Measurements from ENCODE around the gene CUL2.
"Not testable (repeated sequence)": the region's sequence is repeated elsewhere in the genome, so short reads cannot be mapped to it uniquely, and the experiment has no call there.

CUL2 gene

DNA sequence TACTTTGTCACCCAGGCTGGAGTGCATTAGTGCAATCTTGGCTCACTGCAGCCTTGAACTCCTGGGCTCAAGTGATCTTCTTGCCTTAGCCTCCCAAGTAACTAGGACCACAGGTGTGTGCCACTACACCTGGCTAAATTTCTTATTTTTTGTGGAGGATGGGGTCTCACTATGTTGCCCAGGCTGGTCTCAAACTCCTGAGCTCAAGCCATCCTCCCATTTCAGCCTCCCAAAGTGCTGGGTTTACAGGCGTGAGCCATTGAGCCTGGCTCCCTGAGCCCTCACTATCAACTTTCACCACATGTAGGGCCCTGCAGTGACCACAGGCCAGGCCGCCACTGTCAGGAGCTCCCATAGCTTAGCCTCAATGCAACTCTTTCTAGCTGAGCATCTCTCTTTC, 110.2 kb downstream of the CUL2 start:
- no peak for DNase-seq (ENCODE audit: low read depth)

DNA sequence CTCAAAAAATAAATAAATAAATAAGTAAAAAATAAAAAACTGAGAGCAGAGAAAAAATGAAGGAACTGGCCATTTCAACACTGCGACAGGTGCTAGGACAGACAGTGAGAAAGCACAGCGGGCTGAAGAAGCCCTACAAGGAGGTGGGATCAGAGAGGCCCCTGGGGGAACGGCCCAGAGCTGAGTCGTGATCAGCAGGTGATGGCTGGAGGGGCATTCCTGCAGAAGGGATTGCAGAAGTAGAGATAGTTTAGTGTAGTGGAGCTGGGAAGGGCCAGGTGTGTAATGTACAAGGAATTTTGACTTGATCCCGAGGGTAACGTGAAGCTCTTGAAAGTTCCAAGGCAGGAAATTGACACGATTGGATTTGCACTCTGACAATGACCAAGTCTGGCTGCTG, 112.1 kb downstream of the CUL2 start:
- DNase-seq (ENCODE audit: low read depth): no peak

DNA sequence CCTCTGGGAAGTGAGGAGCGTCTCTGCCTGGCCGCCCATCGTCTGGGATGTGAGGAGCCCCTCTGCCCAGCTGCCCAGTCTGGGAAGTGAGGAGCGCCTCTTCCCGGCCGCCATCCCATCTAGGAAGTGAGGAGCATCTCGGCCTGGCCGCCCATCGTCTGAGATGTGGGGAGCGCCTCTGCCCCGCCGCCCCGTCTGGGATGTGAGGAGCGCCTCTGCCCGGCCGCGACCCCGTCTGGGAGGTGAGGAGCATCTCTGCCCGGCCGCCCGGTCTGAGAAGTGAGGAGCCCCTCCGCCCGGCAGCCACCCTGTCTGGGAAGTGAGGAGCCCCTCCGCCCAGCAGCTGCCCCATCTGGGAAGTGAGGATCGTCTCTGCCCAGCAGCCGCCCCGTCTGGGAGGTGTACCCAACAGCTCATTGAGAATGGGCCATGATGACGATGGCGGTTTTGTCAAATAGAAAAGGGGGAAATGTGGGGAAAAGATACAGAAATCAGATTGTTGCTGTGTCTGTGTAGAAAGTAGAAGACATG, 113.7 kb downstream of the CUL2 start:
- not testable (repeated sequence) for DNase-seq (ENCODE audit: low read depth)

DNA sequence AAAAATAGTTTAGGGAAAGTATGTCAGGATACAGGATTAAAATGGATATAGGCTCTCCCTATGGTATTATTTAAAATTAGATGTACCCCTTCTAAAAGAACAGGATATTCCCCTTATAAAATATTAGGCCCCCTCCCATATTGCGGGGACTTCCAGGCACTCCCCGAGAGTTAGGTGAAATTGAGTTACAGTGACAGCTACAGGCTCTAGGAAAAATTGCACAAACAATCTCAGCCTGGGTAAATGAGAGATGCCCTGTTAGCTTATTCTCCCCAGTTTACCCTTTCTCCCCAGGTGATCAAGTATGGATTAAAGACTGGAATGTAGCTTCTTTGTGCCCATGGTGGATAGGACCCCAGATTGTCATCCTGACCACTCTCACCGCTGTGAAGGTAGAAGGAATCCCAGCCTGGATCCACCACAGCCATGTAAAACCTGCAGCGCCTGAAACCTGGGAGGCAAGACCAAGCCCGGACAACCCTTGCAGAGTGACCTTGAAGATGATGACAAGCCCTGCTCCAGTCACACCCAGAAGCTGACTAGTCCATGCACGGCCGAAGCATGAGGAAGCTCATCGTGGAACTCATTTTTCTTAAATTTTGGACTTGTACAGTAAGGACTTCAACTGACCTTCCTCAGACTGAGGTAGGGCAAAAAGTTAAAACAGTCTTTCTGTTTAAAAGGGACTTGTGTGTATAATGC, 115.6 kb downstream of the CUL2 start:
- not testable (repeated sequence) for DNase-seq (ENCODE audit: low read depth)

DNA sequence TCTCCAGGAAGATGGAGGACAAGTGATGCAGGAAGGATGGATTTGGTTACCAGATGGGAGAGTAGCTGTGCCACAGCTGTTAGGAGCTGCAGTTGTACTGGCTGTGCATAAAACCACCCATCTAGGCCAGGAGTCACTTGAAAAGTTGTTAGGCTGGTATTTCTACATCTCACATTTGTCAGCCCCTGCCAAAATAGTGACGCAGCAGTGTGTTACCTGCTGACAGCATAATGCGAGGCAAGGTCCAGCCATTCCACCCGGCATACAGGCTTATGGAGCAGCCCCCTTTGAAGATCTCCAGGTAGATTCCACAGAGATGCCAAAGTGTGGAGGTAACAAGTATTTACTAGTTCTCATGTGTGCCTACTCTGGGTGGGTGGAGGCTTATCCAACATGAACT, 116.4 kb downstream of the CUL2 start:
- not testable (repeated sequence) for DNase-seq (ENCODE audit: low read depth)

DNA sequence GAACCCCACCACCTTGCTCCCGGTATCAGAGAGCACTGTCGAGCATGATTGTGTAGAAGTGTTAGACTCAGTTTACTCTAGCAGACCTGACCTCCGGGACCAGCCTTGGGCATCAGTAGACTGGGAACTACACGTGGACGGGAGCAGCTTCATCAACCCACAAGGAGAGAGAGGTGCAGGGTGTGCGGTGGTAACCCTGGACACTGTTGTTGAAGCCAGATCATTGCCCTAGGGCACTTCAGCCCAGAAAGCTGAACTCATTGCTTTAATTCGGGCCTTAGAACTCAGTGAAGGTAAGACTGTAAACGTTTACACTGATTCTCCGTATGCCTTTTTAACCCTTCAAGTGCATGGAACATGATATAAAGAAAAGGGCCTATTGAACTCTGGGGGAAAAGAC, 117.0 kb downstream of the CUL2 start:
- not testable (repeated sequence) for DNase-seq (ENCODE audit: low read depth)

DNA sequence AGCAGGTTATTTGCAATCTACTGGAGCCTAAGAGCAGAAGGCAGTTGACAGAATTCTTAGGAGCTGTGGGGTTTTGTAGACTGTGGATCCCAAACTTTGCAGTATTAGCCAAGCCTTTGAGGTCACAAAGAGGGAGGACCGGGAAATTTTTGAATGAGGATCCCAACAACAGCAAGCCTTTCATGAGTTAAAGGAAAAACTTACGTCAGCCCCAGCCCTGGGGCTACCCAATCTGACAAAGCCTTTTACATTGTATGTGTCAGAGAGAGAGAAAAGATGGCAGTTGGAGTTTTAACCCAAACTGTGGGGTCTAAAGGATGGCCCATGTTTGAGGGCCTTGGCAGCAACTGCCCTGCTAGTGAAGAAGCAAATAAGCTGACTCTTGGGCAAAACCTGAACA, 117.5 kb downstream of the CUL2 start:
- not testable (repeated sequence) for DNase-seq (ENCODE audit: low read depth)

DNA sequence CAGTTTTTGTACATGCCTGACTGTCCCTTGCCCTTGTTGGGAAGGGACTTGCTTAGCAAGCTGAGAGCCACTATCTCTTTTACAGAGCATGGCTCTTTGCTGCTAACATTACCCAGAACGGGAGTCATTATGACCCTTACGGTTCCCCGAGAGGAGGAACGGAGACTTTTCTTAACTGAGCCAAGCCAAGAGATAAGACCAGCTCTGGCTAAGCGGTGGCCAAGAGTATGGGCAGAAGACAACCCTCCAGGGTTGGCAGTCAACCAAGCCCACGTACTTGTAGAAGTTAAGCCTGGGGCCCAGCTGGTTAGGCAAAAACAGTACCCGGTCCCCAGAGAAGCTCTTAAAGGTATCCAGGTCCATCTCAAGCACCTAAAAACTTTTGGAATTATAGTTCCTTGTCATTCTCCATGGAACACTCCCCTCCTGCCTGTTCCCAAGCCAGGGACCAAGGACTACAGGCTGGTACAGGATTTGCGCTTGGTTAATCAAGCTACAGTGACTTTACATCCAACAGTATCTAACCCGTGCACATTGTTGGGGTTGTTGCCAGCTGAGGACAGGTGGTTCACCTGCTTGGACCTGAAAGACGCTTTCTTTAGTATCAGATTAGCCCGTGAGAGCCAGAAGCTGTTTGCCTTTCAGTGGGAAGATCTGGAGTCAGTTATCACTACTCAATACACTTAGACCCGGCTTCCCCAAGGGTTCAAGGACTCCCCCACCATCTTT, 118.4 kb downstream of the CUL2 start:
- DNase-seq (ENCODE audit: low read depth): not testable (repeated sequence)

DNA sequence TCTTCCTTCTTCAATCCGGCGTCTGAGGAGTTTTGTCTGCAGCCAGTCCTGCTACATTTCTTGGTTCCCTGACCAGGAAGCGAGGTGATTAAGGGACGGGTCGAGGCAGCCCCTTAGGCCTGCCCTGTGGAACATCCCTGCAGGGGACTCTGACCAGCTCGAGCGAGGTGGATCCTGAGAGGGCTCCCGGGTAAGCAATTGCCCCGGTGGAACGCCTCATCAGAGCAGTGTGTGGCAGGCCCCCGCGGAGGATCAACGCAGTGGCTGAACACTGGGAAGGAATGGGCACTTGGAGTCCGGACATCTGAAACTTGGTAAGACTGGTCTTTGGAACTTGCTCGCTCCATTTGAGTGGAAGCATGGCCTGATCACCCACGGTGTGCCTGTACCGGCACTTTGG, 121.0 kb downstream of the CUL2 start:
- DNase-seq (ENCODE audit: low read depth): no peak

DNA sequence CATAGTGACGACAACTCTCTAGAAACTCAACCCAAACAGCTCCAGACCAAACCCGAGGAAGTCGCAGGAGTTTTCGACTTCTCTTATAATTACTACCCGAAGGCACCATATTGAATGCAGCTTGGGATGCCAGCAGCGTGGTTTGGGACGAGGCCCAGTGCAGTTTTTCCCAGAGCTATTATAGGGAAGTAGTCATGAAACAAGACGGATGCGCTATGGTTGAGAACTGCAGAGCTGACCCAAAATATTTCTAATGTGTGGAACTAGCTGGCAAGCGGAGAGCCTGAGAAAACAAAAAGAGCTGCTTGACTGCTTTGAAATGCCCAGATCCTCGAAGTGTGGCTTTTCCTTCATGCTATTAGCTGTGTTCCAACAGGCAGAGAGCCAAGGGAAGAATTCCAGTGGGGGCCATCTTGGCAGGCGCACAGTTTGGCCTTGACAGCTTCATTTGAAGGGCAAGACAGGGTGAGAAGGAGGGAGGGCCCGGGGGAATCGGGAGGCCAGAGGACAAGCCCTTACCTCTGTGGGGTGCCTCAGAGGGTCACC, 122.7 kb downstream of the CUL2 start:
- DNase-seq (ENCODE audit: low read depth): no peak

DNA sequence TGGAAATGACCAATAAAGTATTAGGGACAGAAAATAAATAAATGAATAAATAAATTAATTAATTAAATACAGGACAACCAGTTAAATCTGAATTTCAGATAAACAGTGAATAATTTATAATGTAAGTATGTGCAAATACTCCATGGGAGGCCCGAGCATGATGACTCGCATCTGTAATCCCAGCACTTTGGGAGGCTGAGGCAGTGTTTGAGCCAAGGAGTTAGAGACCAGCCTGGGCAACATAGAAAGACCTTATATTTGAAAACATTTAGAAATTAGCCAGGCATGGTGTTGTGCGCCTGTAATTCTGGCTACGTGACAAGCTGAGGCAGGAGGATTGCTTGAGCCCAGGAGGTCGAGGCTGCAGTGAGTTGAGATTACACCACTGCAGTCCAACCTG, 123.7 kb downstream of the CUL2 start:
- no peak for DNase-seq (ENCODE audit: low read depth)

DNA sequence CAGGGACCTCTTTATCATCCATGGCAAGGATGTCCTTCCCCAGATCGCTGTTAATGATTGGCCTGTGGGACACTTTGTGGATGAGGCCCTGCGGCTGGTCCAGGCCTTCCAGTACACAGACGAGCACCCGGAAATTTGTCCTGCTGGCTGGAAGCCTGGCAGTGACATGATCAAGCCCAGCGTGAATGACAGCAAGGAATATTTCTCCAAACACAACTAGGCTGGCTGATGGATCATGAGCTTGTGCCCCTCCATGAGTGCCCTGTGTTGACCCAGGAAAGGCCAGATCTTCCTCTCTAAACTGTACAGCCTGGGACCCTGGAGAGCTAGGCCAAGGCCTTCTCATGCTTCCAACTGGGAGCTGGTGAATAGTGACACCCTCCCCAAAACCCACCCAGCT, 124.1 kb downstream of the CUL2 start:
- DNase-seq (ENCODE audit: low read depth): no peak

DNA sequence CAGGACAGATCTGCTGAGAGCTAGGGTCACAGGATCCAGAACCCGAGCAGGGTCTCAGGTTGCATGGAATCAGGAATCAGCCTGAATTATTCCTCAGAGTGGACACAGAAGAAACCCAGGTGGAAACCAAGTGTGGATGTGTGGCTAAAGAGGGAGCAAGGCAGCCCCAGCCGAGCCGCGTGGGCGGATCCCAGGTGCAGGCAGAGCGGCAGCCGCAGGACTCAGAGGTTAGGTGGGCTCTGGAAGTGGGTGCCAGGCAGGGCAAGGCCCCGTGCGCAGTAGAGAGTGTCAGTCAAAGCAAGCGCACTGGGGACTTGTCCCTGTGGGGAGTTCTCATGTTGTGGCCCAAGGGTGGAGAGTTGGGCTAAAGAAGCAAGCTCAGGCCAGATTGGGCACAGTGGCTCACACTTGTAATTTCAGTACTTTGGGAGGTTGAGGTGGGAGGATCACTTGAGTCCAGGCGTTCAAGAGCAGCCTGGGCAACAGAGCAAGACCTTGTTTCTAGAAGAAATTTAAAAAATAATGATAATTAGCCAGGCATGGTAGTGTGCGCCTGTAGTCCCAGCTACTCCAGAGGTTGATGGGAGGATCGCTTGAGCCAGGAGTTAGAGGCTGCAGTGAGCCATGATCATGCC, 125.9 kb downstream of the CUL2 start:
- no peak for DNase-seq (ENCODE audit: low read depth)

DNA sequence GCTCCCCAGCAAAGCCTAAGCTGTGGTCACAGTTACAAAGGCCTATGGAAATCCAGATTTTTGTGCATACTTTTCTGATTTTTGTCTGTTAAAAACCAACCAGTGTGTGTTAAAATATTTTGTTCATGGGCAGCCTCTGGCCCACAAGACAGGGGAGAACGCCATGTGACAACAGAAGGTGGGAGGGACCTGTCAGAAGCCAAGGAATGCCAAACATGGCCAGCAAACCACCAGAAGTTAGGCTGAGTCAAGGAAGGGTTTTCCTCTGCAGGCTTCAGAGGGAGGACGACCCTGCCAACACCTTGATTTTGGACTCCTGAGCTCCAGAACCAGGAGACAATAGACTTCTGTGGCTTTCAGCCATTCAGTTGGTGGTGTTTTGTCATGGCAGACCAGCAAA, 127.3 kb downstream of the CUL2 start:
- DNase-seq (ENCODE audit: low read depth): no peak

DNA sequence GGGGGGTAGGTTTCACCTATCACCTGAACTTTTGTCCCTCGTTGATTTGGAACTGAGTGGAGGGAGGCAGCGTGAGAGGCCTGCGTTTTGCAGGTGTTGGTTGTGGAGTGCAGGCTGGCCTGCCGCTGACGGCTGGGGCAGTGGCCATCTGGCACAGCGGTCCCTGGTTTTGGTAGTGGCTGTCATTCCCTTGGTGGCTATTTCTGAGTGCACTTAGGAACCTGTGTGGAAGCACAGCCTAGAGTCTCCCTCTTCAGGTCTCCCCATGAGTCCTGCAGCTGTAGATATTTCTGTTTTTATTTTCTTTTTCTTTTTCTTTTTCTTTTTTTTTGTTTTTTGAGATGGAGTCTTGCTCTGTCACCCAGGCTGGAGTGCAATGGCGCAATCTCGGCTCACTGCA, 129.2 kb downstream of the CUL2 start:
- no peak for DNase-seq (ENCODE audit: low read depth)

DNA sequence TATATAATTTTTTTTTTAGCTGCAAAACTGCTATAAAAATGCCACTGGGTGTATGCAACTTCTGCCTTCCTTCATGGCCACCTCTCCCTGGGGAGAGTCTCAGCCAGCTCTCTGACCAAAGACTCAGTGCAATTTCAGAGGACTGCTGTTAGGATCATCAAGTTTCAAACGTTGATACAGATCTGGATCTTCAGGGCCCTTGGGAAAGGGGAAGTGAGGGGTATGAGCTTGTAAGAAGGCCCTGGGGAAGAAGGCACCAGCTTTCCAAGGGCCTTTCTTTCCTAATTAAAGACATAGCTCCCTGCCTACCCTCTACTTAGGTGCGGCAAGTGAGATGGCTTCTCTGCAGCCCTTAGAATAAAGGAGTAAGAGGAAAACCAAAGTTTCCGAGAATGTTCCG, 130.4 kb downstream of the CUL2 start:
- DNase-seq (ENCODE audit: low read depth): no peak

DNA sequence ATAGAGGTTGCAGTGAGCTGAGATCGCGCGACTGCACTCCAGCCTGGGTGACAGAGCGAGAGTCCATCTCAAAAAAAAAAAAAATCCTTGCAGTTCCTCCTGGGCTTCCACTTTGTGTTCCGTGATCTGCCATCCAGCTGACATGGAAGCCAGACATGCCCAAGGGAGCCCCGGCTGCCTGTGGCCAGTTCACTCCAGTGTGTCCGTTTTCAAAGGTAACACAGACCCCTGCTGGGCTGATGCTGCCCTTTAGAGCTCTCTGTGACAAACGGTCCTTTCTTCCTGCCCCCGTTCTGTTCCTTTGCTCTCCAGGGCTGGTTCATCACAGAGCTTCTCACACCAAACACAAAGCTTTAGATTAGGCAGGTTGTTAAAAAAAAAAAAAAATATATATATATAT, 130.8 kb downstream of the CUL2 start:
- no peak for DNase-seq (ENCODE audit: low read depth)

Data from HS-5 (cell line).